NK-92 (cell line): Measurements from ENCODE around the gene RMDN2.

Experiments used
- DNase-seq: peaks from one replicate; lab custom pipeline; 2025; ENCODE audit not compliant: unreplicated experiment; lab: John Stamatoyannopoulos, UW

The RMDN2 gene

DNA sequence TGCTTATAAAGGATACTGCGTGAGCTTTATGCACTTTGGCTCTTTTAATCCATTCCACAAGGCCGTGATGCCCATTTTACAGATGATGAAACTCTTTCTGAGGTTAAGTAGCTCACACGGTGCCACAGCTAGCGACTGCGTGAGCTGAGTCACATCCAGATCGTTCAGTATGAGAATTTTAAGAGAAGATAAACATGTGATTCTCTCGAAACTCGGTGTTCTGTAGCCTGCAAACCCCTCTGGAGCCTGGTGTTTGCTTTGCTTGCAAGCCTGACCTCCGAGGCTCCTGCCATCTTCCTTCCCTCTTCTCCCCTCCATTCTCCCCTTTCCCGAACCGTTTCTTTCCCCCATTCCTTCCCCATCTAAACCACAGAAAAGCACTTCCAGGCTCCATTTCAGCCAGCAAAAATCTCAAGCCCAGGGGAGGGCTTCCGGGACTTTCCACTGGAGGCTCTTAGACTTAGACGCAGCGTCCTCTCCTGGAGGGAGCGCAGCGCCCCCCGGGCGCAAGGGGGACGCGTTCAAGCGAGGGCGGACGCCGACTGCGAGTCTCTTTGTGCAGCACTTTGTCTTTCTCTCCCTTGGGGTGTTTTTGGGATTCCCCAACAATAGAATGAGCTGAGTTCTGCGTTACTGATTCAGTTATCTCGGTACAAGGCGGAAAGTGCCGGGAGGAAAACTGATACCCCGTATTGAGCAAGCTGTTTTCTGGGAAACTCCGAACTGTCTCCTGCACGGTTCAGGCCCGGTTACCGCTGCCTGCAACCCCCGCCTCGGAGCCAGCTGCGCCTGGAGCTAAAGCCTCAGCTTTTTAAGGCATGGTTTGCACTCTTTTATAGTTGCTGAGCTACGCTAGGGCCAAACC is 112.9 kb downstream of the RMDN2 start:
- DNase-seq, result no peak

- DNase-seq, result no peak
Observed at GRCh38 chr2:38038682-38039081, 113.6 kb downstream of the RMDN2 start.

DNA sequence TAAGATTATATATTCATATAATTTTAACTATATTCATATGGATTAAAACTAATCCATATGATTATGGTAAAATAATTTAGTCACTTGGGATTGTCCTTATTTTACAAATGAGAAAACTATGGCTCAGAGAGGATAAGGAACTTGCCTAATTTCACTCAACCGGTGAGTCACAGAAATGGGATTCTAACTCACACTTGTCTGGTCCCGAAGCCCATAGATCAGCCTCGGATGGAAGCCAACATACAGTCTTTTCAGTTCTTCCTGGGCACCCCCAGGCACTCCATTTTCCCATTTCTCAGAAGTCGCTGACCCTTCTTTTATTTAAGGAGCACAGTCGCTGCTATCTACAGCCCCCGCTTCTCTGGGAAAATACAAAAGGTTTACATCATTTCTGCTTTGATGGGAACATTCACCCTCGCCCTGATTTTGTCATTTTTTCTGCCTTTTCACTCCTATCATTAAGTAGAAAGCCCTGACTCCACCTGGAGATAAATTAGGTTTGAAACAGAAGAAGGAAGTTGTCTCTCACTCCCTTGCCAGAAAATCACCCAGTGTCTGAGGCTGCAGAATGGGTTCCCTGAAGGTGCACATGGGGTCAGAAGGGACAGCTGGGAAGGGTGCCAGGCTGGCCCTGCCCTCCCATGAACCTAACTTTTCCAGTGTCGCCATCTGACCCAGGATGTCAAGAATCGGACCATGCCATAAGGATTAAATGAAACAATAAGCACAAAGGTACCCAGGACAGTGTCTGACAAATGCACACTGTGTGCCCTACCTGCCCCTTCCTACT is 114.2 kb downstream of the RMDN2 start:
- no peak for DNase-seq

GRCh38 chr2:38045811-38046210 is 120.7 kb downstream of the RMDN2 start:
- DNase-seq, result no peak

- DNase-seq, result no peak
Observed at GRCh38 chr2:38056216-38056615, 131.1 kb downstream of the RMDN2 start.

DNA sequence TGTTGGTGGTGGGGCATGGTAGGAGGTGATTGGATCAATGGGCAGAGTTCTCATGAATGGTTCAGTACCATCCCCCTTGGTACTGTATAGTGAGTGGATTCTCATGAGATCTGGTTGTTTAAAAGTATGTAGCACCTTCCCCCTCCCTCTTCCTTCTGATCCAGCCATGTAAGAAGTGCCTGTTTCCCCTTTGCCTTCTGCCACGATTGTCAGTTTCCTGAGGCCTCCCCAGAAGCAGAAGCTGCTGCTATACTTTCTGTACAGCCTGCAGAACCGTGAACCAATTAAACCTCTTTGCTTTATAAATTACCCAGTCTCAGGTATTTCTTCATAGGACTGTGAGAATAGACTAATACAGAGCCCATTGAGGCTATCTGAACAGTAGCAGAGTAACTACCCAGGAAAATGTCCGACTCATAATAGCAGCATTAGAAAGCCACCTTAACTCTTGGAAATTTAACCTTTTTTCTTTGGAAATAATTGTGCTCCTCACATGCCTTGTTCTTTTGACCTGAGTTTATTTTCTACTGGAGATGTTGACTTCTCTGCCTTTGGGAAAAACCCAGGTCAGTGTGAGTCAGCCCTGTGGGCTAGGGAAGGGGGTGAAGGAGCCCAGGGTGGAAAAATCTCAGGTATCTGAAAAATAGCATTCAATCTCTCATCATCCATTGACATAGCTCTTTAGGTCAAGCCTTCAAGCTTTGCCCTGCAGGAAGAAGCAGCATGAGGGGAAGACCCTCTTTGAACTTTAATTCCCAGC is 132.7 kb downstream of the RMDN2 start:
- DNase-seq, result no peak

- DNase-seq, result no peak
Observed at GRCh38 chr2:38060236-38061018, 135.3 kb downstream of the RMDN2 start.

GRCh38 chr2:38064801-38065501 is 139.9 kb downstream of the RMDN2 start:
- DNase-seq, result no peak

DNA sequence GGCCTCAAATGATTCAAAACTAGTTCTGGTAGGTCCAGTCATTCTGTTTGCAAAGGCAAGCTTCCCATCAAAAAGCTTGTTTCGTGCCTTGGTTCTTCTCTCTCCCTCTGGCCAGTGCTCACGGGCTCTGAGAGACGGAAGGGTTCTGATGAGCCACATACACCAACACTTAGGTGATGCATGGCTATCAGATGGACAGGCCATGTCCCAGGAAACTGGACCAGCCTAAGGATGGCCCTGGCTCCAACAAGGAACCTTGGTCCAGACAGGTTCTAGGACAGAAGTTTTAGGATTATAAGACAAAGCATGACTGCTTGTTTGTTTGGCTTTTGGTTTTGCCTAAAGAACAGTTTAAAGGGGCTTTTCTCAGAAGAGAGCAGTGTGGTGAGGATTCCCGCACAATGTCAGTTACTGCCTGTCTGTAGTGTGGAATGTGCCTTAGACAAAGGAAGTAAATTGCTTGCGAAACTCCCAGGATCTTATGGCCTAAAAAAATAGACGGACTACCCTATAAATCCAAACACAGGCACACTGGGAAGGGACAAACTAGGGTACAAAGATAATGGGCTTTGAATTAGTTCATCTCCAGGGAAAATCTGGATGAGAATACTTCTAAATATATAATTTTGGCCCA is 140.5 kb downstream of the RMDN2 start:
- no peak for DNase-seq

- DNase-seq, result no peak
Observed at GRCh38 chr2:38066421-38067115, 141.5 kb downstream of the RMDN2 start.
